AG09309 (cell line): ENCODE results near the gene TUBB6.

Source experiments
- DNase-seq: peaks from one replicate; pipeline ENCODE4 v3.0.0-alpha.2; 2010; ENCODE audit warnings: low read depth
- H3K4me3 ChIP-seq: 2 replicates; pipeline ENCODE4 v1.5.1; 2011; ENCODE audit warnings: mild to moderate bottlenecking, low read depth, low read length, moderate library complexity; ENCODE audit not compliant: control insufficient read depth
- TF ChIP-seq, protein P1 (sequence below): IDR thresholded peaks from 2 replicates; pipeline ENCODE4 v1.5.1; 2011; ENCODE audit warnings: mild to moderate bottlenecking, low read depth, low read length, inconsistent platforms; ENCODE audit not compliant: insufficient read depth, control insufficient read depth; ENCODE audit errors: missing control alignments

TUBB6 gene

GRCh38 chr18:12366784-12367183 lies 58.7 kb downstream of the TUBB6 start:
- TF ChIP-seq, protein P1, sequence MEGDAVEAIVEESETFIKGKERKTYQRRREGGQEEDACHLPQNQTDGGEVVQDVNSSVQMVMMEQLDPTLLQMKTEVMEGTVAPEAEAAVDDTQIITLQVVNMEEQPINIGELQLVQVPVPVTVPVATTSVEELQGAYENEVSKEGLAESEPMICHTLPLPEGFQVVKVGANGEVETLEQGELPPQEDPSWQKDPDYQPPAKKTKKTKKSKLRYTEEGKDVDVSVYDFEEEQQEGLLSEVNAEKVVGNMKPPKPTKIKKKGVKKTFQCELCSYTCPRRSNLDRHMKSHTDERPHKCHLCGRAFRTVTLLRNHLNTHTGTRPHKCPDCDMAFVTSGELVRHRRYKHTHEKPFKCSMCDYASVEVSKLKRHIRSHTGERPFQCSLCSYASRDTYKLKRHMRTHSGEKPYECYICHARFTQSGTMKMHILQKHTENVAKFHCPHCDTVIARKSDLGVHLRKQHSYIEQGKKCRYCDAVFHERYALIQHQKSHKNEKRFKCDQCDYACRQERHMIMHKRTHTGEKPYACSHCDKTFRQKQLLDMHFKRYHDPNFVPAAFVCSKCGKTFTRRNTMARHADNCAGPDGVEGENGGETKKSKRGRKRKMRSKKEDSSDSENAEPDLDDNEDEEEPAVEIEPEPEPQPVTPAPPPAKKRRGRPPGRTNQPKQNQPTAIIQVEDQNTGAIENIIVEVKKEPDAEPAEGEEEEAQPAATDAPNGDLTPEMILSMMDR = no peak
- DNase-seq = no peak

GRCh38 chr18:12369211-12369610 lies 61.2 kb downstream of the TUBB6 start:
- DNase-seq = no peak
- H3K4me3 ChIP-seq = no peak overlapping the region
- TF ChIP-seq, protein P1 = no peak

More at GRCh38 chr18:12366784-12367183, 58.7 kb downstream of the TUBB6 start:
- no peak overlapping the region for H3K4me3 ChIP-seq

GRCh38 chr18:12371590-12371989 lies 63.5 kb downstream of the TUBB6 start:
- TF ChIP-seq, protein P1 = no peak
- DNase-seq = no peak
- H3K4me3 ChIP-seq = no peak overlapping the region

- H3K4me3 ChIP-seq = no peak overlapping the region
- no peak for DNase-seq
- TF ChIP-seq, protein P1 = no peak
Observed at GRCh38 chr18:12372406-12372805, 64.4 kb downstream of the TUBB6 start.

- TF ChIP-seq, protein P1 = no peak
- no peak overlapping the region for H3K4me3 ChIP-seq
- no peak for DNase-seq
Observed at GRCh38 chr18:12373116-12373770, 65.2 kb downstream of the TUBB6 start.

GRCh38 chr18:12373771-12374116 lies 65.7 kb downstream of the TUBB6 start:
- H3K4me3 ChIP-seq = no peak overlapping the region
- TF ChIP-seq, protein P1 = no peak

More at GRCh38 chr18:12373771-12374116, 65.7 kb downstream of the TUBB6 start:
- DNase-seq = no peak
